GM12891 (cell line): ENCODE measurements around the gene CCR5AS.
"Not testable (repeated sequence)": the region's sequence is repeated elsewhere in the genome, so short reads cannot be mapped to it uniquely, and the experiment has no call there.

Experiments used
- DNase-seq: peaks from one replicate; pipeline ENCODE4 v3.0.0; 2011; ENCODE audit warnings: low spot score; ENCODE audit not compliant: insufficient read length
- FAIRE-seq: peaks from 2 replicates; lab custom pipeline; 2011; peaks lifted over from hg19 to GRCh38; lab: Jason Lieb, UNC
- PAX5 ChIP-seq: IDR thresholded peaks from 2 replicates; pipeline ENCODE4 v1.6.1; 2011; ENCODE audit warnings: low read length, moderate library complexity, mild to moderate bottlenecking; ENCODE audit not compliant: insufficient read depth, severe bottlenecking
- POLR2A ChIP-seq: IDR thresholded peaks from 2 replicates; pipeline ENCODE4 v1.6.1; 2011; ENCODE audit warnings: low read depth, low read length, control low read depth
- POLR2AphosphoS5 ChIP-seq: IDR thresholded peaks from 2 replicates; pipeline ENCODE4 v1.6.1; 2011; ENCODE audit warnings: low read depth, low read length, control low read depth
- POU2F2 ChIP-seq: IDR thresholded peaks from 2 replicates; pipeline ENCODE4 v1.6.1; 2011; ENCODE audit warnings: low read depth, mild to moderate bottlenecking, control low read depth, low read length, moderate library complexity
- SPI1 ChIP-seq: IDR thresholded peaks from 2 replicates; pipeline ENCODE4 v1.6.1; 2011; ENCODE audit warnings: low read depth, low read length, control low read depth
- TAF1 ChIP-seq: IDR thresholded peaks from 2 replicates; pipeline ENCODE4 v1.6.1; 2011; ENCODE audit warnings: low read depth, low read length, control low read depth

The CCR5AS gene

GRCh38 chr3:46393554-46394434 is 13.1 kb downstream of the CCR5AS start:
- DNase-seq (no peak), FAIRE-seq (peak; percentile 82)
- TF ChIP-seq POLR2AphosphoS5 (no peak), SPI1 (no peak), POLR2A (no peak), POU2F2 (no peak), PAX5 (no peak), TAF1 (no peak)

DNA sequence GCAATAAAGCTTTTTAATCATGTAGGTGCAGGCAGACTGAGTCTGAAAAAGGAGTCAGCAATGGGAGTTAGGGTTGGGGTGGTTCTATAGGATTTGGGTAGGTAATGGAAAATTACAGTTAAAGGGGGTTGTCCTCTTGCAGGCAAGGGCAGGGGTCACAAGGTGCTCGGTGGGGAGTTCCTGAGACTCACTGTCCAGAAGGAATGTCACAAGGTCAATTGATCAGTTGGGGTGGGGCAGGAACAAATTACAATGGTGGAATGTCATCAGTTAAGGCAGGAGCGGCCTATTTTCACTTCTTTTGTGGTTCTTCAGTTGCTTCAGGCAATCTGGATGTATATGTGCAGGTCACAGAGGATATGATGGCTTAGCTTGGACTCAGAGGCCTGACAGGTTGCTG is 13.9 kb downstream of the CCR5AS start:
- FAIRE-seq (no peak), DNase-seq (no peak)
- TF ChIP-seq SPI1 (no peak), POLR2AphosphoS5 (no peak), TAF1 (no peak), PAX5 (no peak), POLR2A (no peak), POU2F2 (no peak)

- not testable (repeated sequence) for DNase-seq, FAIRE-seq
These were observed 15.3 kb downstream of the CCR5AS start for GRCh38 chr3:46391526-46391925.

DNA sequence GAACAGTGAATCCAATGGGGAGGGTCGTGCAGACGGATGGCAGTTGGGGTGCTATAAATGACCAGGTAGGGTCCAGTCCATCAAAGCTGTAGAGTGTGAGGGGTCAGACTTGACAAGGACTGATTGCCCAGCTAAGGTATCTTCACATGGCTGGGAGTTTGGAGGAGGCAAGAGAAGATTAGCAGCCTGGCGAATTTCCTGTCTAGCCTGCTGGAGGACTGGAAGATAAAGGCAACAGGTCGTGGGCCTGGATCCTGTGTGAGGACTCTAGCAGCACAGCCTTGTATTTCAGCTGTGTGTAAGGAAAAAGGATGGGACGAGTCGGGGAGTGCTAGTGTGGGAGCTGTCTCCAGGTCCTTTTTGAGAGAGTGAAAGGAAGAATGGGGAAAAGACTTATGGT is 17.6 kb downstream of the CCR5AS start:
- TF ChIP-seq POLR2A, result no peak
- no peak for TF ChIP-seq PAX5
- no peak for TF ChIP-seq TAF1
- no peak for TF ChIP-seq POU2F2
- TF ChIP-seq SPI1, result no peak
- TF ChIP-seq POLR2AphosphoS5, result no peak
- FAIRE-seq, result no peak
- no peak for DNase-seq

DNA sequence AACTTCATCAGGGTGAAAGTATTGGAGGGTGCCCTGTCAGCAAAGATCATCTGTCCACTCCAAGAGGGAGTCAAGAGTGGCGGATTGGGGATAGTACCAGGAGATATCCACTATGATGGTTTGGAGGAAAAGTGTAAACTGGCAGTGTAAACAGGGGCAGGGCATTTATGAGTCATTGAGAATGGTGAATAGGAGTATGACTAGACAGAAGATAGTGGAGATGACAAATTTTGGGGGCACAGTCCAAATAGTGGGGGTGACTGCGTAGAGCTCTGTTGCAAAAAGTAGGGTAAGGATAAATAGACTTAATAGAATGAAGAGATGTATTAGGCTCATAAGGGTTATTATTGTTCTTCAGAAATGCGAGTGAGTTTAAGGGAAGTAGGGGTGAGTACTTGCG is 18.0 kb downstream of the CCR5AS start:
- not testable (repeated sequence) for FAIRE-seq

GRCh38 chr3:46386205-46386604 is 20.7 kb downstream of the CCR5AS start:
- 0 out of 2 replicates have a peak, but pooled peaks have one; percentile 40 for TF ChIP-seq SPI1
- no peak for TF ChIP-seq TAF1
- FAIRE-seq, result peak; percentile 59
- no peak for DNase-seq

More for the DNA sequence above, 18.0 kb downstream of the CCR5AS start:
- not testable (repeated sequence) for DNase-seq

DNA sequence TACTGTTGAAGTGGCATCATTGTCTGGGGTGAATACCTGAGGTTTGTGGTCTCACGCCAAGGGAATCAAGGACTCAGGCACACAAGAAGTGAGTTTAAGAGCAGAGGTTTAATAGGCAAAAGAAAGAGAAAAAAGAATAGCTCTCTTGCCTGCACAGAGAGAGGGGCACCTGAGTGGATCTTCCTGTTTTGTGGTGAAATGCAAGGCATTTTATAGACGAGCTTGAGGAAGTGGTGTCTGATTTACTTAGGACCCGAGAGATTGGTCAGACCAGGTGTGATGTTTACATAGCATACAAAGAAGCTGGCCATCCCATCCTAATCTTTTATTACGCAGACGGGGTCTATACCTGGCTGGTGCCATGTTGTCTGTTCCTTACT is 22.9 kb downstream of the CCR5AS start:
- FAIRE-seq (peak; percentile 64), DNase-seq (no peak)
- TF ChIP-seq POLR2AphosphoS5 (no peak), POLR2A (no peak), SPI1 (peak; percentile 55)

GRCh38 chr3:46383211-46383950 is 23.5 kb downstream of the CCR5AS start:
- DNase-seq (no peak), FAIRE-seq (no peak)
- no peak for TF ChIP-seq TAF1
- TF ChIP-seq POLR2A, result no peak
- TF ChIP-seq POU2F2, result no peak
- peak; percentile 40; the same call in 1 of the 2 replicates for TF ChIP-seq SPI1

DNA sequence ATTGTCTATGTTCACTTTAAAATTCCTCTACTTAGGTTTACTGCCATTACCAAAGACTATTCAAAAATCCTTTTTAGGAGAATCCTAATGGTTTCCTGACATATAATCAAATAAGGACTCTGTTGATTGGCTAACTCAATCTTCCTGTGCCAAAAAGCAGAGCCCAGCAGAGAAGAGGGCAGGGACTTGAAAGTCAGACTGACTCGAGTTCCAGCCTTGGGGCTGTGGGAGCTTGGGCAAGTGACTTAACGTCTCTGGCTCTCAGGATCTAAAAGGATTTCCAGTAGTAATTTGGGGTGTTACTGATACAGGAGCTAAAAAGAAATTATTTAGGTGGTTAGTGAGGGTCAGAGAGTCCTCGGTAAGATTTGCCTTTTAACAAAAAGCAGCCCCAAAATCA is 25.2 kb downstream of the CCR5AS start:
- TF ChIP-seq POLR2A, result no peak
- no peak for TF ChIP-seq SPI1
- no peak for TF ChIP-seq POLR2AphosphoS5
- no peak for TF ChIP-seq POU2F2
- no peak for TF ChIP-seq PAX5
- no peak for TF ChIP-seq TAF1
- no peak for FAIRE-seq
- DNase-seq, result no peak

DNA sequence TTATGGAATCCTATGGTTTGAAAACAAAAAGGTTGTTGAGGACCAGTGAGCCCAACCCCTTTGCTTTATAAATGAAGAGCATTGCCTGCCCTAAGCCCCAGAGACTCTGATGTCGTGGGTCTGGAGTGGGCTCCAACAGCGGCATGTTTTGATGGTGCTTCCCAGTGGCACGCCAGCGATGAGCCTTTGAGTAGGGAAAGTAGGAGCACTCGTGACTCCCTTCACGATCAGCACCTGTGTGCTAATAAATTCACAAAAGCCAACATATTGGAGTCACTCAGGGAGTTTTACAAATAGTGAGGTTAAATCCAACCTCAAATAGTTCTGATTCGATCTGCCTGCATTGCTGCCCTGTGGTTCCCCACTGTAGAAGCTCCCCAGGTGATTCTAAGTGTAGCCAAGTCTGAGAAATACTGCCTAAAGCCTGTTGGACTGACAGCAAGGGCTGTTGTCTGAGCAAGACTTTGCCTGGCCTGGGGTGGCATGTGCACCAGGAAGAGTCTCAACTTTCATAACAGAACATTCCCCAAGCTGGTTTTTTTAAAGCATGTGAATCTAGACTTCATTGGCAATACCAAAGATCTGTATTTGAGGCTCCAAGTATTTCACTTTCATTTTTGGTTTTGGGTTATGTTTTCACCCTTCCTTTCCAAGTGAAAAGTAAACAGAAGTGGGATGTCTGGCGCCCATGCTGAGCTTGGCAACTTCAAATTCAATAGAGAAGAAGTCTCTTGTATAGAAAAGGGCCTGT is 26.2 kb downstream of the CCR5AS start:
- TF ChIP-seq POLR2AphosphoS5 (no peak), SPI1 (no peak), TAF1 (no peak), PAX5 (no peak), POLR2A (no peak), POU2F2 (no peak)
- DNase-seq, result no peak
- peak; percentile 60 for FAIRE-seq

DNA sequence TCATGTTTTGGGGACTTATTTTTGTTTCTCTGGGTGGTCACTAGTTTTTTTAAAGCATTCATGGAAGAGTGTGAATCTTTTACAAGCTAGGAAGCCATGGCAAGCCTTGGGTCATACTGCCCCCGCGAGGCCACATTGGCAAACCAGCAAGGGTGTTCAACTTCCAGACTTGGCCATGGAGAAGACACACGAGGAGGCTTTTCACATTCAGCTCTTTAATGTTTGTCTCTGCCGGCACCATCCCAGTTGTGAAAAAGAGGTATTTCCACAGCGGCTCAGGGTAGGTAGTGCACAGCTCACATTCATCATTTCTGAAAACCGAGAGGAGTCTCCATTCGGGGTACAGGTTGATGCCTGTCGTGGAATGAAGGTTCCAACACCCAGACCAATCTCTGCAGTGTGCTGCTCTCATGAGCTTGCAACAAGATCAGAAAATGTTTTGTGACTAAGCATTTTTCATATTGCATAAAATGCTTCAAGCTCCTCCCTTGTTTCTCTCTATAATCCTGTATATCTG is 28.4 kb downstream of the CCR5AS start:
- TF ChIP-seq PAX5 (no peak), TAF1 (no peak), POLR2A (no peak), SPI1 (no peak), POLR2AphosphoS5 (no peak), POU2F2 (no peak)
- peak; percentile 90 for FAIRE-seq
- DNase-seq, result no peak
